ENCODE data around the gene HYCC1.

GRCh38 chr7:23043441-23043840, 29.5 kb upstream of the HYCC1 start:
- TF ChIP-seq CTCF (IDR thresholded peaks at IDR 0.05; ENCODE audit: extremely low read depth in 1 of 2, insufficient read depth in 1 of 2, low read depth in 1 of 2, low read length in 2 of 2) = no peak
- TF ChIP-seq POLR2A (IDR thresholded peaks at IDR 0.05; ENCODE audit: low read depth, low read length) = no peak
- no peak for TF ChIP-seq EZH2 (IDR thresholded peaks at IDR 0.05; ENCODE audit: borderline replicate concordance, low read depth, low read length, severe bottlenecking)

Data from endothelial cell of umbilical vein (primary cell).